HG03442 (cell line): Measurements from ENCODE around the gene GAD2.
"Not testable (repeated sequence)": the region's sequence is repeated elsewhere in the genome, so short reads cannot be mapped to it uniquely, and the experiment has no call there.

Experiments used
- ATAC-seq: cut with Tn5 transposase; IDR thresholded peaks from one replicate; pipeline ENCODE4 v1.9.1; 2021; ENCODE audit warnings: mild to moderate bottlenecking, moderate library complexity; ENCODE audit not compliant: unreplicated experiment

GAD2 gene

GRCh38 chr10:26311383-26311940, 94.9 kb downstream of the GAD2 start:
- ATAC-seq, result no peak

- no peak for ATAC-seq
These were observed 97.9 kb downstream of the GAD2 start for GRCh38 chr10:26314265-26315013.

- ATAC-seq, result no peak
These were observed 102.1 kb downstream of the GAD2 start for GRCh38 chr10:26318672-26319071.

- no peak for ATAC-seq
These were observed 106.6 kb downstream of the GAD2 start for GRCh38 chr10:26323219-26323618.

- ATAC-seq, result no peak
These were observed 110.3 kb downstream of the GAD2 start for GRCh38 chr10:26326851-26327250.

- ATAC-seq, result no peak
These were observed 111.2 kb downstream of the GAD2 start for GRCh38 chr10:26327811-26328210.

- ATAC-seq, result no peak
These were observed 114.8 kb downstream of the GAD2 start for GRCh38 chr10:26331371-26331770.

GRCh38 chr10:26334232-26334931, 117.8 kb downstream of the GAD2 start:
- ATAC-seq, result no peak

GRCh38 chr10:26334932-26335573, 118.5 kb downstream of the GAD2 start:
- peak; percentile 82 for ATAC-seq

- ATAC-seq, result peak; percentile 37
These were observed 119.1 kb downstream of the GAD2 start for GRCh38 chr10:26335574-26336093.

GRCh38 chr10:26336979-26337378, 120.4 kb downstream of the GAD2 start:
- ATAC-seq, result no peak

GRCh38 chr10:26341701-26342100, 125.1 kb downstream of the GAD2 start:
- ATAC-seq, result no peak

GRCh38 chr10:26348821-26349417, 132.3 kb downstream of the GAD2 start:
- ATAC-seq, result not testable (repeated sequence)
